Measurements from ENCODE around the gene EDRF1. TPM values are rescaled to one million over a fixed set of nuclear protein-coding genes. Genes with fewer than 3 reads are reported as not detected.

The EDRF1 gene
- total RNA-seq, 1 donor from 2014 or later, result 8.6 TPM

Other genes starting within 250 kb of the EDRF1 start
- not detected for gene TEX36, start 36.5 kb upstream of the EDRF1 start, total RNA-seq
- gene MMP21, start 56.1 kb downstream of the EDRF1 start, total RNA-seq, result not detected
- gene UROS, start 103.5 kb downstream of the EDRF1 start, total RNA-seq, result 69.5 TPM
- gene BCCIP, start 103.8 kb downstream of the EDRF1 start, total RNA-seq, result 41.8 TPM
- 45.1 TPM for gene DHX32, start 161.6 kb downstream of the EDRF1 start, total RNA-seq
- 0.43 TPM for gene FANK1, start 176.9 kb downstream of the EDRF1 start, total RNA-seq

Data from cardiac septum (tissue), 1 donor.